ENCODE results near the gene PRKN.

DNA sequence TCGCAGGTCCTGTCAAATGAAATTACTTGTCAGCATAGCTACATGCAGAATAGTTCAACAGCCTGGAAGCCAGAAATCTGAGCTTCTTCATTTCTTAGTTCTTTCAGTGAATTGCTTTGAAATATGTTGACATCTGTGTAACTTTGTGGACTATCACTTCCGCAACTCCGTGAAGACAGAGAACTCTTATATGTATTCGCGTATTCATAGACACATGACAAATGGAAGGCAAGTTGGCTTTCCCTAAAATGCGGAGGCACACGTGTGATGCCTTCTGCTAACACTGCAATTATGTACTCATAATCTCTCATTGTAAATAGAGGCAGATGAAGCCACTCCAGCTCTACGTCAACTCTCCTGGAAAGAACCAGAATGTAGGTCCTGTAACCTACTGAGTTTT, 701.5 kb downstream of the PRKN start:
- TF ChIP-seq, protein P1, sequence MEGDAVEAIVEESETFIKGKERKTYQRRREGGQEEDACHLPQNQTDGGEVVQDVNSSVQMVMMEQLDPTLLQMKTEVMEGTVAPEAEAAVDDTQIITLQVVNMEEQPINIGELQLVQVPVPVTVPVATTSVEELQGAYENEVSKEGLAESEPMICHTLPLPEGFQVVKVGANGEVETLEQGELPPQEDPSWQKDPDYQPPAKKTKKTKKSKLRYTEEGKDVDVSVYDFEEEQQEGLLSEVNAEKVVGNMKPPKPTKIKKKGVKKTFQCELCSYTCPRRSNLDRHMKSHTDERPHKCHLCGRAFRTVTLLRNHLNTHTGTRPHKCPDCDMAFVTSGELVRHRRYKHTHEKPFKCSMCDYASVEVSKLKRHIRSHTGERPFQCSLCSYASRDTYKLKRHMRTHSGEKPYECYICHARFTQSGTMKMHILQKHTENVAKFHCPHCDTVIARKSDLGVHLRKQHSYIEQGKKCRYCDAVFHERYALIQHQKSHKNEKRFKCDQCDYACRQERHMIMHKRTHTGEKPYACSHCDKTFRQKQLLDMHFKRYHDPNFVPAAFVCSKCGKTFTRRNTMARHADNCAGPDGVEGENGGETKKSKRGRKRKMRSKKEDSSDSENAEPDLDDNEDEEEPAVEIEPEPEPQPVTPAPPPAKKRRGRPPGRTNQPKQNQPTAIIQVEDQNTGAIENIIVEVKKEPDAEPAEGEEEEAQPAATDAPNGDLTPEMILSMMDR (IDR thresholded peaks at IDR 0.05) = no peak
- TF ChIP-seq POLR2A (IDR thresholded peaks at IDR 0.05) (no peak), EP300 (IDR thresholded peaks at IDR 0.05) (no peak)

Measured in tibial nerve (tissue), 4 donors.